Measurements from ENCODE around the gene TPRA1. TPM values are rescaled to one million over a fixed set of nuclear protein-coding genes. Genes with fewer than 3 reads are reported as not detected.

Gene TPRA1
- total RNA-seq, 4 donors from 2014 or later: 28.1 to 47.3 (median 34.1) TPM

GRCh38 chr3:127546554-127546953 lies 44.0 kb downstream of the TPRA1 start:
- Histone ChIP-seq H3K4me3 (no peak overlapping the region), H3K4me1 (peaks cover 0 to 17% (median 2%) of the 10 kb centered on the region in 4 donors), H3K9me3 (no peaks in the 10 kb centered on the region), H3K27me3 (no peaks in the 10 kb centered on the region), H3K36me3 (no peaks in the 10 kb centered on the region), H3K27ac (no peak overlapping the region)
- TF ChIP-seq POLR2A (IDR thresholded peaks at IDR 0.05): no peak
- TF ChIP-seq, protein P1, sequence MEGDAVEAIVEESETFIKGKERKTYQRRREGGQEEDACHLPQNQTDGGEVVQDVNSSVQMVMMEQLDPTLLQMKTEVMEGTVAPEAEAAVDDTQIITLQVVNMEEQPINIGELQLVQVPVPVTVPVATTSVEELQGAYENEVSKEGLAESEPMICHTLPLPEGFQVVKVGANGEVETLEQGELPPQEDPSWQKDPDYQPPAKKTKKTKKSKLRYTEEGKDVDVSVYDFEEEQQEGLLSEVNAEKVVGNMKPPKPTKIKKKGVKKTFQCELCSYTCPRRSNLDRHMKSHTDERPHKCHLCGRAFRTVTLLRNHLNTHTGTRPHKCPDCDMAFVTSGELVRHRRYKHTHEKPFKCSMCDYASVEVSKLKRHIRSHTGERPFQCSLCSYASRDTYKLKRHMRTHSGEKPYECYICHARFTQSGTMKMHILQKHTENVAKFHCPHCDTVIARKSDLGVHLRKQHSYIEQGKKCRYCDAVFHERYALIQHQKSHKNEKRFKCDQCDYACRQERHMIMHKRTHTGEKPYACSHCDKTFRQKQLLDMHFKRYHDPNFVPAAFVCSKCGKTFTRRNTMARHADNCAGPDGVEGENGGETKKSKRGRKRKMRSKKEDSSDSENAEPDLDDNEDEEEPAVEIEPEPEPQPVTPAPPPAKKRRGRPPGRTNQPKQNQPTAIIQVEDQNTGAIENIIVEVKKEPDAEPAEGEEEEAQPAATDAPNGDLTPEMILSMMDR (IDR thresholded peaks at IDR 0.05): no peak
- DNase-seq: no peak

- H3K36me3 ChIP-seq: no peaks in the 10 kb centered on the region
- H3K4me1 ChIP-seq: peaks cover 0 to 17% (median 2%) of the 10 kb centered on the region in 4 donors
- no peak overlapping the region for H3K4me3 ChIP-seq
- H3K9me3 ChIP-seq: no peaks in the 10 kb centered on the region
- no peak overlapping the region for H3K27ac ChIP-seq
- H3K27me3 ChIP-seq: no peaks in the 10 kb centered on the region
- TF ChIP-seq, protein P1 (IDR thresholded peaks at IDR 0.05): no peak
- TF ChIP-seq POLR2A (IDR thresholded peaks at IDR 0.05): no peak
- DNase-seq: no peak
Observed at GRCh38 chr3:127545711-127546457, 44.6 kb downstream of the TPRA1 start.

- TF ChIP-seq POLR2A (IDR thresholded peaks at IDR 0.05): no peak
- TF ChIP-seq, protein P1 (IDR thresholded peaks at IDR 0.05): no peak
- Histone ChIP-seq H3K4me3 (no peak overlapping the region), H3K36me3 (no peaks in the 10 kb centered on the region), H3K9me3 (no peaks in the 10 kb centered on the region), H3K4me1 (peaks cover 0 to 17% (median 2%) of the 10 kb centered on the region in 4 donors), H3K27me3 (no peaks in the 10 kb centered on the region), H3K27ac (no peak overlapping the region)
- DNase-seq: no peak
Observed at GRCh38 chr3:127545216-127545615, 45.3 kb downstream of the TPRA1 start.

DNA sequence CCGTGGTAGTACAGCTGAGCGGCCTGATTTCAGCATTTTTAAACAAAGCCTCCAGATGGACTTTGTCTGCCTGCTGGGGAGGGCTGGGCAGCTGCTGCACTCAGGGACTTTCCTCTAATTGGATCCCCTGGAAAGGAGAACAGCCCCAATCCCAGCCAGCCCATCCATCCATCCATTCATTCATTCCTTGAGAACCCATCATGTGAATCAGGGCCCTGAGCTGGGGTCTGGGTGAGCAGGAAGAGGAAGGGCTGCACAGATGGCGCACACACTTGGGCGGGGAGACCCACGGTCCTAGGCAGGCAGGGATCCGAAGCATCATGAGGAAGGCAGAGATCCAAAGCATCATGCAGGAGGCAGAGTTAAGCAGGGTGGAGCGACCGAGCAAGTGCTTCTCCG lies 45.7 kb downstream of the TPRA1 start:
- Histone ChIP-seq H3K4me1 (peaks cover 0 to 17% (median 2%) of the 10 kb centered on the region in 4 donors), H3K9me3 (no peaks in the 10 kb centered on the region), H3K27me3 (no peaks in the 10 kb centered on the region), H3K27ac (no peak overlapping the region), H3K4me3 (no peak overlapping the region), H3K36me3 (no peaks in the 10 kb centered on the region)
- no peak for TF ChIP-seq POLR2A (IDR thresholded peaks at IDR 0.05)
- TF ChIP-seq, protein P1 (IDR thresholded peaks at IDR 0.05): no peak
- DNase-seq: peak in 1 of 3 donors; percentile 41

- no peaks in the 10 kb centered on the region for H3K27me3 ChIP-seq
- peak; percentile 67 to 92 (median 84) for DNase-seq
- no peak for TF ChIP-seq POLR2A (IDR thresholded peaks at IDR 0.05)
- TF ChIP-seq, protein P1 (IDR thresholded peaks at IDR 0.05): peak in 5 of 6 experiments; percentile 75 to 85 (median 79)
- no peak overlapping the region for H3K4me3 ChIP-seq
- no peaks in the 10 kb centered on the region for H3K36me3 ChIP-seq
- no peak overlapping the region for H3K27ac ChIP-seq
- H3K9me3 ChIP-seq: no peaks in the 10 kb centered on the region
- H3K4me1 ChIP-seq: peaks cover 0 to 17% (median 2%) of the 10 kb centered on the region in 4 donors
Observed at GRCh38 chr3:127544192-127544802, 46.2 kb downstream of the TPRA1 start.
